NCI-H1930 (cell line): ENCODE measurements around the gene ZNF773.
A peak's percentile ranks its signal among the peaks of the same experiment; 100 is the strongest.
"Not testable (repeated sequence)": the region's sequence is repeated elsewhere in the genome, so short reads cannot be mapped to it uniquely, and the experiment has no call there.

ENCODE experiments used
- DNase-seq, 2 experiments: peaks; one replicate each; lab custom pipeline; 2025; lab: John Stamatoyannopoulos, UW

ZNF773 gene

DNA sequence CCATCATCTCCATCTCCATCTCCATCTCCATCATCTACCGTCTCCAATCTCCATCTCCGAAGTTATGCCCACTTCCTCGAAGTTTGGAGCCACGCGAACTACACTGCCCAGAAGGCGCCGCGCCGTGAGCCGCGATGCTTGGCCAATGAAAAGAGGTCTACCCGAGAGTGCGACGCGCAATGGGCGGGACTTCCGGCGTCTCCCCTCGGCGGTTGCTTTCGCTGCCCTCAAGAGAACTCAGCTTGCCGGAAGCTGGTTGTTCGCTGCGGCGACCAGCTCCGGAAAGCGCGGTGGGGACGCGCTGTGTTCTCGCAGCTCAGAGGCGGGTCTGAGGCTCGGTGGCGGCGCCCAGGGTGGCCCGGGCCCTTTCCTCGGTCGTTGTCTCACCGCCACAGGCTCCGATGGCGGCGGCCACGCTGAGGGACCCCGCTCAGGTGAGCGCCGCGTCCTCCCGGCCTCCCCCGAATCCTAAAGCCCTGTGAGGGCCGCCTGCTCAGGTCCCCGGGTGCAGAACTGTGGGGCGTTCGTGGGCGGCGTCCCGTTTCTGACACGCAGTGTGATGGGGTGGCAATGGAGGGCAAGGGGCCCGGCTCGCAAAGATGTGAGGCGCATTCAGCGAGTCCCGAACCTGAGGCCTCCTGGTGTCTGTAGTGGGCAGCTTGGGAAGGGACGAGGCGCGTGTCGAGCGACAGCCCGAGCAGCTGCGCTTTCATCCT is at the start of gene ZNF773:
Gene ZNF773, plus strand, starts transcription at position 259 of the 716 bp plus-strand sequence. Its CDS starts 143 bp downstream, at position 402.
- DNase-seq: peak; percentile 95 to 96

DNA sequence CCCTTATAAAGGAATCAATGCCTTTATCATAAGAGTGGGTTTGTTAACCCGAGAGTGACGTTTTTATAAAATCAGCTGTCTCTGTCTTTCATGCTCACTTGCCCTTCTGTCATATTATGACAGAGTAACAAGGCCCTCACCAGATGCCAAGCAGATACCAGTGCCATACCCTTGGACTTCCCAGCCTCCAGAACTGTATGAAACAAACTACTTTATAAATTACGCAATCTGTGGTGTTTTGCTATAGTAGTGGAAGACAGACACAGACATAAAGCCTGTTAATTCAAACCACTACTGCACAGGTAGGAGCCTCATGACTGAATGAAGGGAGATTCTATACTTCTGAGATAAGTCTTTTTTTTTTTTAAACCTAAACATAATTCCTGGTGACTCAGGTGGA is 47.4 kb upstream of the ZNF773 start:
- DNase-seq: no peak

DNA sequence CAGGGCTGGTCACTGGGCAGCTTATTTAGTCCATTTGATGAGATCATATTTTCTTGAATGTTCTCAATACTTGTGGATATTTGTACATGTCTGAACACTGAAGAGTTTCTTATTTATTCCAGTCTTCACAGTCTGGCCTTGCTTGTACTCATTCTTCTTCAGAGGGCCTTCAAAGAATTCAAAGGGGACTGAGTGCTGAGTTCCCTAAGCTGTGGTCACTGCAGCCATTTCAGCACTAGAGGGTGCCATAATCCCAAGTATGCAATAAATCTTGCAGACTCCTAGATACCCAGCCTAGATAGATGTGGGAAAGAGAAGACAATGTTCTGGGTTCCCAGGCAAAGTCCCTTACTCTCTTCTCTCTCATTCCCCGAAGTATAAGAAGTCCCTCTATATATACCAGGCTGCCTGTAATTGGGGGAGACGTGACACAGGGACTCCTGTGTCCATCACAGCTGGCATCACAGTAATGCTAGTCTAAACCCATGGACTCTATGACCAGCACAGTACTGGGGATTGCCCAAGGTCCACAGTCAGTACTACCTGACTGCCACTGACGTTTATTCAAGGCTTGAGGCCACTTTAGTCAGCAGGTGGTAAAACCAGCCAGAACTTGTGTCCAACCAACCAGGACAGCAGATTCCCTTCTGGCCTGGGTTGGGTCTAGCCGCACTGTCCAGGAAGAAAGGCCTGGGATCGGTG is 33.9 kb upstream of the ZNF773 start:
- DNase-seq: peak in 1 of 2 experiments; percentile 4

DNA sequence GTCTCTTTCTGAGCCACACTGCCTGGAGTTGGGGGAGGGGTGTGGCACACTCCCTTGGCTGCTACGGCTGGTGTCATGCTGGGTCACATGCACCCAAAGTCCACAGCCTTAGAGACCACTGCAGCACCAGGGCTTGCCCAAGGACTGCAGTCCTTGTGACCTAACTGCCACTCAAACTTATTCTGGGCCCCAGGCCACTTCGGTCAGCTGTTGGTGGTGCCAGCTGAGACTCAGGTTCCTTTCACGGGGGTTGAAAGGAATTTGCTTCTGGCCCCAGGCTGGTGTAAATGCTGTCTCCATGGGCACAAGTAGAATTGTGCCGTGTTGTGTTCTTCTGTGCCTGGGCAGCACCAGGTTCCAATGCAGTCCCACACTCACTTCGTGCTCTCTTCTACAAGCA is 33.2 kb upstream of the ZNF773 start:
- no peak for DNase-seq

DNA sequence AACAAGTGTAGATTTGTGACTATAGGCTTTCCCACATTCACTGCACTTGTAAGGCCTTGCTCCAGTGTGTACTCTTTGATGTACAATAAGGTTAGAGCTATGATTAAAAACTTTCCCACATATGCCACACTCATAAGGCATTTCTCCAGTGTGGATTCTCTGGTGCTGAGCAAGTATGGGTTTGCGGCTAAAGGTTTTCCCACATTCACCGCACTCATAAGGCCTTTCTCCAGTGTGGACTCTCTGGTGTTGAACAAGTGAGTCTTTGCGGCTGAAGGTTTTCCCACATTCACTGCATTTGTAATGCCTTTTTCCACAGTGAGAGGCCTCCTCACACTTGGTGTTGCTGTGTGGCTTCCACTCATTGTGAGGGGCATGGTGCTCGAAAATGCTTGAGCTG is 26.1 kb upstream of the ZNF773 start:
- no peak for DNase-seq

DNA sequence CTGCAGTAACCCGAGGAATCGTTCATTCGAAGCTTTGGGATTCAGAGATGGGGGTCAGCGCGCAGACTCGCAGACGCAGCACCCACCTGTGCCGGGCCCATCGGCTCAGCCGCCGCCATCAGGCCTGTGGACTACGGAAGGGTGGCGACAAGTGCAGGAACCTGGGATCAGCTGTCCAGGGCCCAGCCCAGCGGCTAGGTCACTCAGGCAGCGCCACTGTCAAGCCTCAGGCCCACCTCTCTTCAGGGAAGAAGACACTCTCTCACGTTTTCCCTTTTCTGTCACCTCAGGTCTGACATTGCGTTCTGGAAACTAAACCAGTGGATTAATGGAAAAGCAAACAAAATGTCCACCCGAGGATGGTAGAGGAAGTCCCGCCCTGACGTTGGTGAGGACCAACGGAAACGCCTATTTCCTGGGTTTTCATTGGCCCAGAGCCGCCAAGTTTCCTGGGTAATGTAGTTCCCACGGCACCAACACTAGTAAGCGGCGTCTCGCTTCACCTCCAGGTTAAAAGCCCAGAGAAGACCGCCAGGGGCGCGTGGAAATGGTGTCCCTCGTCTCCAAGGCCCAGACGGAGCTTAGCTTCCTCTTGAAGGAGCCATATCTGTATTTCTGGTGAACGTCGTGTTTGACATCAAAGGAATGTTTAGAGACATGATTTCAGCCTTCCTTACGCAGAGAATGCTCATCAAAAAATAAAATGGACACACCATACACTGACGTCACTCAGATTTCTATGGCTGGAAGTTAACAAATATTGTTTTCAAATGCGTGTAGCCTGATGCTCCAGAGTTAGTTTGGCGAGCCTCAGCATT is 22.3 kb upstream of the ZNF773 start, which contains the start of gene ZNF772:
Gene ZNF772, minus strand, starts transcription at position 376 of the 818 bp plus-strand sequence. Its CDS starts 257 bp downstream, at position 119.
- peak; percentile 94 to 98 for DNase-seq

DNA sequence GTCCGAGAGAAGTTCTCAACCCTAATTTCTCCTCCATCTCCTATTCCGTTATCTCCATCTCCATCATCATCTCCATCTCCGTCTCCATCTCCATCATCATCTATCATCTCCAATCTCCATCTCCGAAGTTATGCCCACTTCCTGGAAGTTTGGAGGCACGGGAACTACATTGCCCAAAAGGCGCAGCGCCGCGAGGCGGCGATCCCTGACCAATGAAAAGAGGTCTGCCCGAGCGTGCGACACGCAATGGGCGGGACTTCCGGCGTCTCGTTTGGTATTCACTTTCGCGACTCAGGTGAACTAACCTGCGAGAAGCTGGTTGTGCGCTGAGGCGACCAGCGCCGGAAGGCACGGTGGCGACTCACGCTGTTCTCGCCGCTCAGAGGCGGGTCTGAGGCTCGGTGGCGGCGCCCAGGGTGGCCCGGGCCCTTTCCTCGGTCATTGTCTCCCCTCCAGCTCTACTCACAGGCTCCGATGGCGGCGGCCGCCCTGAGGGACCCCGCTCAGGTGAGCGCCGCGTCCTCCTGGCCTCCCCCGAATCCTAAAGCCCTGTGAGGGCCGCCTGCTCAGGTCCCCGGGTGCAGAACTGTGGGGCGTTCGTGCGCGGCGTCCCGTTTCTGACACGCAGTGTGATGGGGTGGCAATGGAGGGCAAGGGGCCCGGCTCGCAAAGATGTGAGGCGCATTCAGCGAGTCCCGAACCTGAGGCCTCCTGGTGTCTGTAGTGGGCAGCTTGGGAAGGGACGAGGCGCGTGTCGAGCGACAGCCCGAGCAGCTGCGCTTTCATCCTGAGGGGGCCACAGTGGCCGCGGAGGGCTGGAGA is 12.1 kb upstream of the ZNF773 start, which contains the start of gene ZNF419:
Gene ZNF419, plus strand, starts transcription at position 274 of the 822 bp plus-strand sequence. Its CDS starts 201 bp downstream, at position 475.
- peak; percentile 87 to 97 for DNase-seq

DNA sequence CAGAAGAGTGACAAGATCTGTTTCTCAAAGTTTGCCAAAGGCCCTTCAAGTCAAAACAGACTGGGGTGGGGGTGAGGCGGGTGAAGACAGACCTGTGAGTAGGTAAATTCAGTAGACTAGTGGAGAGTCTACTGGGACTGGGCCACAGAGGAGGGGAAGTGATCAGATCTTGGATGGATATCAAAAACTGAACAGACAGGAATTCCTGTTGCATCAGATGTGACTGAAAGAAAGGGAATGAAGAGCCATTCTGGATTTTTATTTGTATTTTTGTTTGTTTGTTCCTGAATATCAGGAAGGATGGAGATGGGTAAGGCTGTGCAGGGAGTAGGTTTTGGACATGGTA is 11.5 kb upstream of the ZNF773 start:
- not testable (repeated sequence) for DNase-seq

DNA sequence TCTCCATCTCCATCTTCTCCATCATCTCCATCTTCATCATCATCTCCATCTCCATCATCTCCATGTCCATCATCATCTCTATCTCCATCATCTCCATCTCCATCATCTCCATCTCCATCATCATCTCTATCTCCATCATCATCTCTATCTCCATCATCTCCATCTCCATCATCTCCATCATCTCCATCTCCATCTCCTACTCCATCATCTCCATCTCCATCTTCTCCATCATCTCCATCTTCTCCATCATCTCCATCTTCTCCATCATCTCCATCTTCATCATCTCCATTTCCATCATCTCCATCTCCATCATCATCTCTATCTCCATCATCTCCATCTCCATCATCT is 432 bp upstream of the ZNF773 start:
- not testable (repeated sequence) for DNase-seq

DNA sequence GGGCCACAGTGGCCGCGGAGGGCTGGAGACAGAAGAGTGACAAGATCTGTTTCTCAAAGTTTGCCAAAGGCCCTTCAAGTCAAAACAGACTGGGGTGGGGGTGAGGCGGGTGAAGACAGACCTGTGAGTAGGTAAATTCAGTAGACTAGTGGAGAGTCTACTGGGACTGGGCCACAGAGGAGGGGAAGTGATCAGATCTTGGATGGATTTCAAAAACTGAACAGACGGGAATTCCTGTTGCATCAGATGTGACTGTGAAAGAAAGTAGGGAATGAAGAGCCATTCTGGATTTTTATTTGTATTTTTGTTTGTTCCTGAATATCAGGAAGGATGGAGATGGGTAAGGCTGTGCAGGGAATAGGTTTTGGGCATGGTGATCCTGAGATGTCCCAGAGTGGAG is 662 bp downstream of the ZNF773 start:
- DNase-seq: not testable (repeated sequence)

DNA sequence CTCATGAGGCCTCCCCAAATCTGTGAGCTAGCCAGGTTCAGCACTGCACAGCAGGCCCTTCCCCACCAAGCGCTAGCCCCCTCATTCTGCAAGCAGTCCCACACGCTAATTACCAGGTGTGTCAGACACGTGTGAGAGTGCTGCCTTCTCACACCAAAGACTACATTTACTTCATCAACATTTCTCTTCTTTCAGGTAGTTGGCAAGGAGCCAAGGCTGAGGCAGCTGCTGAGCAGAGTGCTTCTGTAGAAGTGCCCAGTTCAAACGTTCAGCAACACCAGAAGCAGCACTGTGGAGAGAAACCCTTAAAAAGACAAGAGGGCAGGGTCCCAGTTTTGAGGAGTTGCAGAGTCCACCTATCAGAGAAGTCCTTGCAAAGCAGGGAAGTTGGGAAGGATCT is 6.4 kb downstream of the ZNF773 start:
- no peak for DNase-seq

DNA sequence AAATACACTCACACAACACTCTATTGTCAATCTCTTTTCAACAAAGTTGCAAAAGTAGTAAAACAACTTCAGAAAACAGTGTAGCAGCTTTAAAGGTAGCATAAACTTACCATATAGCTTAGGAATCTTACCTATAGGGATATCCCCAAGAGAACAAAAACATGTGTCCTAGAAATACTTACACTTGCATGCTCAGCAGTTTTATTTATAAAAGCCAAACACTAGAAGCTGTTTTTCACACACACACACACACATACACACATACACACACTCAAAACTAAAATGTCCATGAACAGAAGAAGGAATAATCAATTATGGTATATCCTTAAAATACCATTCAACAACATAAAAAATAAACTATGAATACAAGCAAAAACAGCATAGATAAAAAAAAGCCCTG is 11.7 kb downstream of the ZNF773 start:
- DNase-seq: no peak

DNA sequence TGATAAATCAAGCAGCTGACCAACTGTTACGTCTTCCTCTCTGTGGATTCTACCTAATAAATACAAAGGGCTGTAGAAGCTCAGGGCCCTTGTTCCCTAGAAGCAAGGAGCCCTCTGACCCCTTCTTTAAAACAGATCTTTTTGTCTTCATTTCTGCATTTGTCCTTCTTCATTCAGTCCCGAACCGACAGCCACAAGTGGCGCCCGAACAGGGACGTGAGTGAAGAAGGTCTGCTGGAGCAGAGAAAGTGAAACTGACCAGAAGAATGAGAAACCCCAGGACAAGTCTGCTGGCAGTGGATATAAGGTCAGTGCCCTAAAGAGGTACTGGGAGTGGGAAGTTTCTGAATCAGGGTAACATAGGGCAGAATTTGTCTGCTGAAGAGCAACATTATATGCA is 13.1 kb downstream of the ZNF773 start:
- DNase-seq: no peak

DNA sequence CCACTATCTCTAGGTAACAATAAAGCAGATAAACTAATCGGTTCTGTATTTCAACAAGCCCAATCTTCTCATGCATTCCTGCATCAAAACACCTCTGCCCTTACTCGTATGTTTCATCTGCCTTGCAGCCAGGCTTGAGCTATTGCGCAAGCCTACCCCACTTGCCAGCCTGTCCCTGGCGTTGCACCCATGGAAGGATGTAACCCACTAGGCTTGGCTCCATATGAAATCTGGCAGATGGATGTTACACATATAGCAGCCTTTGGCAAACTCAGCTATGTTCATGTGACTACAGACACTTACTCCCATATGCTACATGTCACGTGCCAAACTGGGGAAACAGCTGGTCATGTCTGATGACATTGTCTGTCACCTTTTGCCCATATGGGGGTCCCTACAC is 15.5 kb downstream of the ZNF773 start:
- no peak for DNase-seq

DNA sequence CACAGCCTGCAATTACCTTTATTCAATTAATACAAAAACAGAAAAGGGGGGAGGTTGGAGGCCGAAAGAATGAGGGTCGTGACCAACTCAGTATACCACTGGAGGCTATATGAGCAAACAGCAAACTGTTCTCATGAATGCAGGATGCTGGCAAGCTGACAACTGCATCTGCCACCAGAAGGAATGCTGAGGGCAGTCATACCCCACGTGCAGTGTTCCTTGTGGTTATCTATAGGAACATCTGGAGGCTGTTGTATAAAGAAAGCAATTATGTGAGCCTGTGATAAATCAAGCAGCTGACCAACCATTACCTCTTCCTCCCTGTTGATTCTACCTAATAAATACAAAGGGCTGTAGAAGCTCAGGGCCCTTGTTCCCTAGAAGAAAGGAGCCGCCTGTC is 18.3 kb downstream of the ZNF773 start:
- DNase-seq: not testable (repeated sequence)

DNA sequence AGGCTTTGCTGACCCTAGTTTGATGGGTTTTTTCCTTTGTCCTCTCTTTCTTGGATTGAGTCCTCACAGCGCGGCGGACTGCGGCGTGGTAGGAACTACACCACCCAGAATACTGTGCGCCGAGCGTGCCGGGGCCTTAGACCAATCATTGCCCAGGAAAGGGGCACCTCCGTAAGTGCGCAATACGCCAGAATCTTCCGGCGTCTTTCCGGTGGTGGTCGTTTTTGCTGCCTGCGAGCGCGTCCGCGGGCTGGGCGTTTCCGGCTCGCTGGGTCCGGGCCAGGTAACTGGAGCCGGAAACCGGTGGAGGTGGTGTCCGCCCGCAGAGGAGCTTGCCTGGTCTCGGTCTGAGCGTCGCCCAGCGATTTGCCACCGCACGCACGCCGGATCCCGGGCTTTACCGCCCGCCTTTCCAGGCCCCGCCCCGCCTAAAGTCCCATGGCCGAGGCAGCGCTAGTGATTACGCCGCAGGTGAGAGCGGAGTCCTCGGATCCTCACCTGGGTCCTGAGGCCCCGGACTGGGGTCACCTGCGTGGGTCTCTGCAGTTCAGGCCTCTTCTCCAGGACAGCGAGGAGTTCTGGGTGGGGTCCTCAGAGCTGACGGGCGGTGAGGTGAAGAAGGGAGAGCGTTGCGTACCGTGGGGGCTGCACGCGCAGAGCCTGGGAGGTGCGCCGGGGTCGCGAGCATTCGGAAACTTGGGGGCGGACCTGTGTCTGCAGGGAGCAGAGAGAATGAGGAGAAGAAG is 27.6 kb downstream of the ZNF773 start, which contains the start of gene ZNF549:
Gene ZNF549, plus strand, starts transcription at position 221 of the 746 bp plus-strand sequence. Its CDS starts 218 bp downstream, at position 439.
- peak; percentile 95 to 96 for DNase-seq

DNA sequence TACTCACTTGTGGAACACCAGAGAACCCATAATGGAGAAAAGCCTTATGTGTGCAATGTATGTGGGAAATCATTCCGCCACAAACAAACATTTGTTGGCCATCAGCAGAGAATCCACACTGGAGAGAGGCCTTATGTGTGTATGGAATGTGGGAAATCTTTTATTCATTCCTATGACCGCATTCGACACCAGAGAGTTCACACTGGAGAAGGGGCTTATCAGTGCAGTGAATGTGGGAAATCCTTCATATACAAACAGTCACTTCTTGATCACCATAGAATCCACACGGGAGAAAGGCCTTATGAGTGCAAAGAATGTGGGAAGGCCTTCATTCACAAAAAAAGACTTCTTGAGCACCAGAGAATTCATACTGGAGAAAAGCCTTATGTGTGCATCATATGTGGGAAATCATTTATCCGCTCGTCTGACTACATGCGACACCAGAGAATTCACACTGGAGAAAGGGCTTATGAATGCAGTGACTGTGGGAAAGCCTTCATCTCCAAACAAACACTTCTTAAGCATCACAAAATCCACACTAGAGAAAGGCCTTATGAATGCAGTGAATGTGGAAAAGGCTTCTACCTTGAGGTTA is 38.3 kb downstream of the ZNF773 start:
- DNase-seq: no peak

DNA sequence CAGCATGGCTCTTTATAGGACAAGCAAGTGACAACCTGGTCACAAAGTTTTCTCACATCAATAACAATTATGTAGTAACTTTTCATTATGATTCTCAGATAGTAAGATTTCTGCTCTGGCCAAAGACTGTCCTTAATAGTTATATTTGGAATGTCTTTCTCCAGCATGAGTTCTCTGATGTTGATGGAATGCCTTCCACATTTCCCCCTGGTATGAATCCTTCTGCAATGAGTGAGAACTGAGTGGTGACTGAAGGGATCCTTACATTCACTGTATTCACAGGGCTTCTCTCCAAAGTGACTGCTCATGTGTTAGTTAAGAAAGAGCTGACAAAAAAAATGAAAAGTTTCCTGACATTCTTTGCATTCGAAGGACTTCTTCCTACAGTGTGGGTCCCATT is 46.8 kb downstream of the ZNF773 start:
- DNase-seq: no peak

DNA sequence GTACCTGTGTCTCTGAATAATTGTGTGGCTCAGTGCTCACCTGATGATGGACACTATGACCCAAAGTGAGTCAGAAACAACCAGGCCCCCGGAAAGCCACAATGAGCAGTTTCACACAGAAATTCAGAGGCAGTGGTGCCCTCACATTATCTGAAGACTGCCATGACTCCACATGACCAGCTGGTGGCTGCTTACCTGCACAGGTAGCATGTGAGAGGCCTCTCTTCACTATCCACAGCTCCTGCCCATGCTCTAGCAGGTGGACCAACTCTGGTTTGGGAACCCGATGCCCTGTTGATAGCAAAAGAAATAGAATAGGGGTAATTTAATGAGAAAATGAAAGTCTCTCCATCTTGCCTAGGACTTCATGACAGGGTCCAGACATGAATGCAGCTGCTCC is 52.7 kb downstream of the ZNF773 start:
- DNase-seq: no peak

DNA sequence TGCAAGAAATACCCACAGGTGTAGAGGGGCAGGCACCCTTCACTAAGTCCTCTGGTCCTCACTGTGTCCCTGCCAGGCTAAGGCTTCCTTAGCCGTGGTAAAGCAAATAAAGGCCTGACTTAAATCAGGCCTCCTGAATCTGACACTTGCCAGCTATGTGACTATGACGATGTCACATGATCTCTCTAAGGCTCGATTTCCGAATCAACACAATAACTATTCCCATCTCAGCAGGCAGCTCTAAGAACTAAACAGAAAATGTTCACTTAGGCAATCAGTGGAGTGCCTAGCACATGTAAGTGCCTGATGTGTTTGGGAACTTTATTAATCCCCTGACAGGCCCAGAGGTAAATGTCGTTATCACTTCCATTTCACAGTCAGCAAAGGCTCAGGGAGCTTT is 57.9 kb downstream of the ZNF773 start:
- DNase-seq: no peak
